ENCODE results near the gene TMSB4X.

GRCh38 chrX:12930150-12930549 lies 44.8 kb upstream of the TMSB4X start:
- TF ChIP-seq CTCF (IDR thresholded peaks at IDR 0.05; ENCODE audit: extremely low read depth in 1 of 2, insufficient read depth in 1 of 2, low read depth in 1 of 2, low read length in 2 of 2): no peak
- TF ChIP-seq JUN (IDR thresholded peaks at IDR 0.05; ENCODE audit: borderline replicate concordance, insufficient read depth, insufficient read length, low read depth): no peak
- no peak for TF ChIP-seq POLR2A (IDR thresholded peaks at IDR 0.05; ENCODE audit: low read depth, low read length)
- no peak for TF ChIP-seq EZH2 (IDR thresholded peaks at IDR 0.05; ENCODE audit: borderline replicate concordance, low read depth, low read length, severe bottlenecking)
- TF ChIP-seq POLR2AphosphoS5 (IDR thresholded peaks at IDR 0.05; ENCODE audit: insufficient read depth, low read depth, low read length): no peak
- TF ChIP-seq FOS (IDR thresholded peaks at IDR 0.05; ENCODE audit: borderline replicate concordance, insufficient read depth, low read length): no peak
- no peak for TF ChIP-seq MYC (IDR thresholded peaks at IDR 0.05; ENCODE audit: low read depth, low read length)
- no peak for TF ChIP-seq MAX (IDR thresholded peaks at IDR 0.05; ENCODE audit: insufficient read depth, insufficient read length)

All from endothelial cell of umbilical vein (primary cell).